NB4 (cell line): ENCODE data around the gene RCE1.

Source experiments
- POLR2A ChIP-seq: IDR thresholded peaks from 2 replicates; pipeline ENCODE4 v1.6.1; 2011; ENCODE audit warnings: mild to moderate bottlenecking; ENCODE audit not compliant: insufficient read length; ENCODE audit errors: extremely low read depth
- TF ChIP-seq, protein P1 (sequence below): IDR thresholded peaks from one replicate; pipeline ENCODE4 v1.5.1; 2012; ENCODE audit warnings: low read depth, low read length
- TF ChIP-seq, protein P2 (sequence below): IDR thresholded peaks from 2 replicates; pipeline ENCODE4 v1.6.1; 2011; ENCODE audit warnings: low read depth, low read length

DNA sequence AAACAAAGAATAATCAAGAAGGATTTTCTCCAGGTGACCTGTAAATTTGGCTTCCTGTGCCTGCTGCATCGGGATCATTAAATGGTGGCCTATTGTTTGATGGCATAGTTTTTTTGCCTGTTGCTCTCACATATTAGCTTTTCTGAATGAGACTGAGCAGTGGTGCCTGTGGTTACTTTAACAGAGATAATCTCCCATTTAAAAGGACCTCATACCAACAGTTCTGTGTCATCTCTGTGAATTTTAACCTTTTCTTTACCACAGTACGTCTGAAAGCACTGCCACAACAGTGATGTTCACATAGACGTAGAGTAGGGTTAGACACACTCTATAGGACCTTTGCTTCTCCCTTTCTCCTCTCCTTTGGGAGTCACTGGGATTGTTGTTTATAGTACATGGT, 22.9 kb upstream of the RCE1 start:
- TF ChIP-seq, protein P1, sequence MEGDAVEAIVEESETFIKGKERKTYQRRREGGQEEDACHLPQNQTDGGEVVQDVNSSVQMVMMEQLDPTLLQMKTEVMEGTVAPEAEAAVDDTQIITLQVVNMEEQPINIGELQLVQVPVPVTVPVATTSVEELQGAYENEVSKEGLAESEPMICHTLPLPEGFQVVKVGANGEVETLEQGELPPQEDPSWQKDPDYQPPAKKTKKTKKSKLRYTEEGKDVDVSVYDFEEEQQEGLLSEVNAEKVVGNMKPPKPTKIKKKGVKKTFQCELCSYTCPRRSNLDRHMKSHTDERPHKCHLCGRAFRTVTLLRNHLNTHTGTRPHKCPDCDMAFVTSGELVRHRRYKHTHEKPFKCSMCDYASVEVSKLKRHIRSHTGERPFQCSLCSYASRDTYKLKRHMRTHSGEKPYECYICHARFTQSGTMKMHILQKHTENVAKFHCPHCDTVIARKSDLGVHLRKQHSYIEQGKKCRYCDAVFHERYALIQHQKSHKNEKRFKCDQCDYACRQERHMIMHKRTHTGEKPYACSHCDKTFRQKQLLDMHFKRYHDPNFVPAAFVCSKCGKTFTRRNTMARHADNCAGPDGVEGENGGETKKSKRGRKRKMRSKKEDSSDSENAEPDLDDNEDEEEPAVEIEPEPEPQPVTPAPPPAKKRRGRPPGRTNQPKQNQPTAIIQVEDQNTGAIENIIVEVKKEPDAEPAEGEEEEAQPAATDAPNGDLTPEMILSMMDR, result no peak
- no peak for TF ChIP-seq POLR2A
- TF ChIP-seq, protein P2, sequence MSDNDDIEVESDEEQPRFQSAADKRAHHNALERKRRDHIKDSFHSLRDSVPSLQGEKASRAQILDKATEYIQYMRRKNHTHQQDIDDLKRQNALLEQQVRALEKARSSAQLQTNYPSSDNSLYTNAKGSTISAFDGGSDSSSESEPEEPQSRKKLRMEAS, result no peak
